Endothelial cell of coronary artery (primary cell): Measurements from ENCODE around the gene NR1D2. TPM values are rescaled to one million over a fixed set of nuclear protein-coding genes. Genes with fewer than 3 reads are reported as not detected.

Experiments
- total RNA-seq: library from RNA; depleted of rRNA; stranded (reverse); fragments of >200 nt; gene quantifications from 2 replicates; pipeline ENCODE4 v1.2.3, GENCODE V29; 2014

The NR1D2 gene
- total RNA-seq: 21.2 and 22.0 TPM in 2 replicates

GRCh38 chr3:23944861-23945662, at the start of gene NR1D2:
NR1D2 (plus strand) TSS chr3:23945286; CDS start chr3:23945579, 293 bp downstream.

GRCh38 chr3:23916886-23917678, 28.0 kb upstream of the NR1D2 start, which contains the start of the genes NKIRAS1 and RPL15:
NKIRAS1 (minus strand) TSS chr3:23916990; CDS start chr3:23910904, 6,086 bp downstream.
RPL15 (plus strand) TSS chr3:23917132; CDS start chr3:23917860, 728 bp downstream.

Other genes starting within 250 kb of the NR1D2 start
- 95.9 and 110 TPM in 2 replicates for gene UBE2E1, start 139.3 kb upstream of the NR1D2 start, total RNA-seq
- 5.9 and 7.8 TPM in 2 replicates for gene NKIRAS1, start 28.3 kb upstream of the NR1D2 start, total RNA-seq
- 2,450 and 2,844 TPM in 2 replicates for gene RPL15, start 28.2 kb upstream of the NR1D2 start, total RNA-seq